ENCODE results near the gene PNMA5.
A peak's percentile ranks its signal among the peaks of the same experiment; 100 is the strongest.
"Not testable (repeated sequence)": the region's sequence is repeated elsewhere in the genome, so short reads cannot be mapped to it uniquely, and the experiment has no call there.

PNMA5 gene

DNA sequence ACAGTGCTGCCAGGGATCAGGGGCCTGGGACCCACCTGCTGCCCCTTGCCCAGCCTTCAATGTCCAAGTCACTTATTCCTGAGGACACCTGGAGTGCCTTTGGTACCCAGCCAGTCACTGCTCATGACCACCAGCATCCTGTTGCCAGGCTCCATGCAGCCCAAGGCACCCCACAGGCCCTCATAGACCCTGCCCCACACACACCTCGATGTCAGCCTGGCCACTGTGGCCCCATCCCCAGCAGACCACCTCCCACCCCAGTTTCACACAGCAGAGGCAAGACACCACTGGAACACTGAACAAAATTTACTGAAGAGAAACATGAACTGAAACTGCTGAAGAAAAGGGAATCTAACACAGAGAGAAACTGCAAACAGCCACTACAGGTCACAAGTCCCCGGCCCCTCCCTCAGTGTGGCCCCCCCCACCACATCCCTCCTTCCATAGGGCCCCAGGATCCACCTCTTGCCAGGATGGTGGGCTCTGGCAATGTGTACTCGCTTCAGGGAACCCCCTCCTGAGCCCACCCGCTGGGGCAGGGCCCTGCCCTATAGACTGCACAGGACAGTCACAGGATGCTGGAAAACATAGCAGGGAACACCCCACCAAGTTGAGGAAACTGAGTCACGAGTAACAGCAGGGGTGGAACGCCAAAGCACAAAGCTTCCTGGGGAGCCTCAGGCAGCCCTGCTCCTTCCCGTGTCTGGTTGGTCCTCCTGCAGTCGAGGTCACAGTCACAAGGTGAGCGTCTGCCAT is 5.2 kb downstream of the PNMA5 start:
- DNase-seq (no peak), ATAC-seq (no peak)
- Mint-ChIP-seq H3K4me3 (no peak overlapping the region), H3K27me3 (no peaks in the 10 kb centered on the region), H3K4me1 (no peaks in the 10 kb centered on the region), H3K9me3 (no peaks in the 10 kb centered on the region), H3K27ac (no peak overlapping the region), H3K36me3 (ENCODE audit: low read depth) (no peaks in the 10 kb centered on the region)

DNA sequence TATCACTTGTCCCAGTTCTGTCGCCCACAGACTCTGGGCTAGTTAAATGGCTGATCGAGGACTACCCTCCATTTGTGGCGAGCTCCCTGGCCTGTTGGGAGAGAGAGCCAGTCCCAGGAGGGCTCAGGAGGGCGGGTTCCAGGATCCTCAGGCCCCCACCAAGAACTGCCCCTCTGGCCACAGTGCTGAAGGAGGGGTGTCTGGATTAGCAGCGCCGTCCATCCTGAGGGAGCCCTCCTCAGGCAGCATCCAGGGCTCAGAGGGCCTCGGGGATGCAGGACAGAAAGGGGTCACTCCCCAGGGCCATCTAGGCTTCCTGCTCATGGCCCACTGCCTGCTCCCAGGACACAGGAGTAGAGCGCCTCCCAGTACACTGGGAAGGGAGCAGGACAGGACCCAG is 6.1 kb downstream of the PNMA5 start:
- no peak for ATAC-seq
- Mint-ChIP-seq H3K27me3 (no peaks in the 10 kb centered on the region), H3K27ac (no peak overlapping the region), H3K36me3 (ENCODE audit: low read depth) (no peaks in the 10 kb centered on the region), H3K9me3 (no peaks in the 10 kb centered on the region), H3K4me3 (no peak overlapping the region), H3K4me1 (no peaks in the 10 kb centered on the region)
- DNase-seq, result no peak

DNA sequence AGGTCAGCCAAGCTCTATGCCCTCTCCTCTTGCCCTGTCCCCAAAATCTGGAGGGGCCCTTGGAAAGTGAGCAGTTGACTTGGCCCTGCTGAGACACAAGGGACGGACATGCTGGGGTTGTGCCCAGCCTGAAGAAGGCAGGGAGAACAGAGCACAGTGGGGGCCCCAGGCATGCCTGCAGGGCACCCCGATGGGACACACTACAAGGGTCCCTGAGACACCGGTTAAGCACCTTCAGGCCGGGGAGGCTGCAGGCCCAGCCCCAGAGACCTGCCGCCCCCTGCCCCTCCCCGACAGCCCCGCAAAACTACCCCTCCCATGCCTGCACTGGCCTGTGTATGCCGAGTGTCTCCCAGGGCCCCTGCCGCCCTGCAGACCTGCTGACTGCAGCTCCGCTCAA is 6.8 kb downstream of the PNMA5 start:
- H3K27me3 Mint-ChIP-seq; H3K9me3 Mint-ChIP-seq; H3K36me3 Mint-ChIP-seq (ENCODE audit: low read depth); ATAC-seq; H3K4me1 Mint-ChIP-seq; H3K4me3 Mint-ChIP-seq; H3K27ac Mint-ChIP-seq; DNase-seq: not testable (repeated sequence)

DNA sequence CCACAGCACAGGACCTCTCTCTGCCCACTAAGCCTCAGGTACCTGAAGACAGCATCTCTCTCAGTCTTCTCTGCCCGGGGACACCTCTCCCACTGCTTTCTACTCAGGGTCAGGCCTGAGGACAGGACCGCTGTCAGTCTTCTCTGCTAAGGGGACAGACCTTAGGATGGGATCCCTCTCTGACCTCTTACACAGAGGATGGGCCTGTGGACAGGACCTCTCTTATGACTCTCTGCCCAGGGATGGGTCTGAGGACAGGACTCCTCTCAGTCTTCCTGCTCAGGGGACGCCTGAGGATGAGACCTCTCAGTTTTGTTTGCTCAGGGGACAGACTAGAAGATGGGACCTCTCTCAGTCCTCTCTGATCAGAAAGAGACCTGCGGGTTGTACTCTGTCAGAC is 8.5 kb downstream of the PNMA5 start:
- ATAC-seq; H3K36me3 Mint-ChIP-seq (ENCODE audit: low read depth); H3K9me3 Mint-ChIP-seq; H3K4me1 Mint-ChIP-seq; DNase-seq; H3K4me3 Mint-ChIP-seq; H3K27ac Mint-ChIP-seq; H3K27me3 Mint-ChIP-seq: not testable (repeated sequence)

DNA sequence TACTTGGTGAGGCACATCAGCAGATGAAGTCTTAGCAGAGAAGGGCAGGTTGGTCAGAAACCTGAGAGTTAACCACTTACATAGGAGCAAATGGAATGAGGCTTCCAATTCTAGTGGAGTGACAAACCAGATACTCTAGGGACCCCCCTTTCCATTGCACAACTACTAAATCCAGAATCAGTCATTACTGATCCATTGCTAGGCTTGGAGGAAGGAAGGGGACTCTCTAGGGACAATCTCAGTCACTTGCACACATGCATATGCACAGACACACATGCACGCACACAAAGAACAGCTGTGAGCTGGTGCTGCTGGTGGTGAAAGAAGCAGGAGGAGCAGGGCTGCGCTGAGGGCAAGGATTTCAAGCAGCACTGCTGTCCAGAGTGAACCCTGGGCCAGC is 25.7 kb downstream of the PNMA5 start:
- H3K9me3 Mint-ChIP-seq, result no peaks in the 10 kb centered on the region
- ATAC-seq (no peak), DNase-seq (no peak)
- no peaks in the 10 kb centered on the region for H3K4me1 Mint-ChIP-seq
- H3K4me3 Mint-ChIP-seq, result no peak overlapping the region
- no peaks in the 10 kb centered on the region for H3K27me3 Mint-ChIP-seq
- H3K27ac Mint-ChIP-seq, result no peak overlapping the region
- H3K36me3 Mint-ChIP-seq (ENCODE audit: low read depth), result no peaks in the 10 kb centered on the region

DNA sequence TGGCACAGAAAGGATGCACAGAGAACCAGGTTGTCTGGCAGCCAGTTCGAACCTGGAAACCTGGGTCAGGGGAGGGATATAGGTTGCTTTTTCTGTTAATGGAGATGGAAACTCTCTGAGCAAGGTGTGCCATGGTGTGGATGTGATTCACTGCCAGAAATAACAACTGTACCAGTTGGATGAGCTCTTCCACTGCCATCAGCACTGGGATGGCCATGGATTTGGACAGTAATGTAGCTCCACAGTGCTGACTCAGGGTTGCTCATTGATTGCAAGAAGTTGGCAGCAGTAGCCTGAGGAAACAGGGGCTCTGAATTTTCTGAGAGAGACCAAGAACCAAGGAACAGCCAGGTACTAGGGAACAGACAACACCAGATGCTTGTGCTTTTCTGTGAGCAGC is 33.8 kb downstream of the PNMA5 start:
- Mint-ChIP-seq H3K4me3 (no peak overlapping the region), H3K27ac (no peak overlapping the region), H3K36me3 (ENCODE audit: low read depth) (no peaks in the 10 kb centered on the region), H3K27me3 (peaks cover 2% of the 10 kb centered on the region), H3K4me1 (peaks cover 11% of the 10 kb centered on the region), H3K9me3 (no peaks in the 10 kb centered on the region)
- ATAC-seq, result no peak
- no peak for DNase-seq

DNA sequence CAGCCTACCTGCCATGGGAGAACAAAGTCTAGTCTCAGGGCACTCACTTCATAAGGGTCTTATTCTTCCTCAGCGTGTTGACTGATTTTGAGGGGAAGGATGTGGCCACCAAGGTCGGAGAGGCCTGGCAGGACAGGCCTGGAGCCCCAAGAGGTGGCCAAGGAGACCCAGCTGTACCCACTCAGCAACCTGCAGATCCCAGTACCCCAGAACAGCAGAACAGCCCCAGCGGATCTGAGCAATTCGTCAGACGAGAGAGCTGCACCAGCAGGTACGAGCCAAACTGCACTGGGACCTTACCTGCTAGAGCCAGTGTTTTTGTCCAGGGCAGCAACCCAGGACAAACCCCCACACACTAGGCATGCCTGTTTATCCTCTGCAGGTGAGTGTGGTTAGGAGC is 34.3 kb downstream of the PNMA5 start:
- no peak overlapping the region for H3K27ac Mint-ChIP-seq

DNA sequence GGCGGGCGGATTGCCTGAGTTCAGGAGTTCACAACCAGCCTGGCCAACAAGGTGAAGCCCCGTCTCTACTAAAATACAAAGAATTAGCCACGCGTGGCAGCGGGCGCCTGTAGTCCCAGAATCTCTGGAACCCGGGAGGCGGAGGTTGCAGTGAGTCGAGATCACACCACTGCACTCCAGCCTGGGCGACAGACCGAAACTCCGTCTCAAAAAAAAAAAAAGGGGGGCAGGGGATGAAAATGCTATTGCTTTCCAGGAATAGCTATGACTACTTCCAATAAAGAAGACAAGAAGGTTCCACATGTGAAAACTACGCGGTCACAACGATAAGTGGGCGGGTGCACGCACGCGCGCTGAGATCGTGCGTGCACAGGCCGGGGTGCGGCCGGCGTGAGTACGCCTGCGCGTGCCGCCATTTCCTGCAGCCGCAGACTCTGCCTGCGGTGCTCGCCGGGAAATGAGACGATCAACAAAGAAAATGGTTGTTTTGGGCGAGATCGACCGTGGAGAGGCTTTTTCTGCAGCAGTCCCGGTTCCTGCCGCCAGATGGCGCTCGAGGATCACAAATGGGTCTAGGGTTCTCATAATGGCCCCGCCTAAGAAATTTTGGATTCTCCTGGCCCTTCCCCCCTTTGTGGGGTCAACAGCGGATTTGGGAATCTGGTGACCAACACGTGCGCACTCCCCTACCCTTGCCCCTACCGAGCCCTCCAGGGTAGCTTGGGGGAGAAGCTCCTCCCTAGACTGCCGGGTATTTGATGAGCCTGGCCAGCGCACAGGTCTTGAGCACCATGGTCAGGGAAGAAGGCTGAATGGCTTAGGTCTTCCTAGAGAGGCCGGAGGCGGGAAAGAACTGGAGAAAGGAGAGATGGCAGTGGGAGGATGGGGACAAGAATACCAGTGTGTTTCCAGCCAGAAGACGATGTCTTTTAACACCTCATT is 35.1 kb downstream of the PNMA5 start:
- H3K27me3 Mint-ChIP-seq, result peaks cover 2% of the 10 kb centered on the region
- ATAC-seq (peak; percentile 94), DNase-seq (peak; percentile 87)
- H3K36me3 Mint-ChIP-seq (ENCODE audit: low read depth), result no peaks in the 10 kb centered on the region
- H3K4me1 Mint-ChIP-seq, result peaks cover 11% of the 10 kb centered on the region
- H3K27ac Mint-ChIP-seq, result peak overlapping the region; percentile 92
- H3K4me3 Mint-ChIP-seq, result peak overlapping the region; percentile 67
- no peaks in the 10 kb centered on the region for H3K9me3 Mint-ChIP-seq

More for the DNA sequence above, 34.3 kb downstream of the PNMA5 start:
- Mint-ChIP-seq H3K4me1 (peaks cover 11% of the 10 kb centered on the region), H3K9me3 (no peaks in the 10 kb centered on the region), H3K36me3 (ENCODE audit: low read depth) (no peaks in the 10 kb centered on the region), H3K4me3 (no peak overlapping the region), H3K27me3 (peaks cover 2% of the 10 kb centered on the region)
- DNase-seq (no peak), ATAC-seq (no peak)

DNA sequence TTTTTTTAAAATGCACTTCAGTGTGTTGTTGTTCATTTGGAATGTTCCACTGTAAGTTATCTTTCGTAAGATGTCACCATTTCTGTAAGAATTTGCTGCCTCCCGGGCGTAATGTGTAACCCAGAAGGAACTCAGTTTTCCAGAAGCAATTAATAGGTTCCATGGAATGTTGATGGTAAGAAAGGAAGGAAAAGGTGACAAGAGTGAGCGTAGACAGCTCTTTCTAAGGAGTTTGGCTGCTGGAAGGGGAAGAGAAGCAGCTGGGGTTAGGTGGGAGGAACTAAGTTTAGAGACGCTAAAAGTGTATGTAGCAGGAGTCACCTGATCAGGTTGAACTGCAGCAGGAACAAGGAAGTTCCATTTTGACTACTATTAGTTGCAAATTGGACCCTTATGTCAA is 35.9 kb downstream of the PNMA5 start:
- Mint-ChIP-seq H3K27me3 (peaks cover 2% of the 10 kb centered on the region), H3K27ac (peak overlapping the region; percentile 92), H3K4me3 (peak overlapping the region; percentile 54), H3K36me3 (ENCODE audit: low read depth) (no peaks in the 10 kb centered on the region), H3K4me1 (peaks cover 11% of the 10 kb centered on the region), H3K9me3 (no peaks in the 10 kb centered on the region)
- ATAC-seq (no peak), DNase-seq (no peak)

DNA sequence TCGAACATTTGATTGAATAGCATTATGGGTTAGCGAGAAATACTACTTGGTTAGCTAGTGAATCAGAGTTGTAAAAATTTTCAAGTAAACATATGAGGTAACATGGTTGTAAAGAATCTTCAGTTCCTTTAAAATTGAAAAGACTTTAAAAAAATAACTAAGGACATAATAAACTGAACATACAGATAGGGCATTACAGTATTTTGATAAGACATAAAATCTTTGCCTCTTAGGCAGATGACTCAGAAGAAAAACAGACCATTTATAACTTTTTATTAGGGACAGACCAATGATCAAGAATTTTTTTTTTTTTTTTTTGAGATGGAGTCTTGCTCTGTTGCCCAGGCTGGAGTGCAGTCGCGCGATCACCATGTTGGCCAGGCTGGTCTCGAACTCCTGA is 43.1 kb downstream of the PNMA5 start:
- no peak overlapping the region for H3K27ac Mint-ChIP-seq
- no peaks in the 10 kb centered on the region for H3K4me1 Mint-ChIP-seq
- H3K4me3 Mint-ChIP-seq, result no peak overlapping the region
- no peak for DNase-seq
- no peaks in the 10 kb centered on the region for H3K36me3 Mint-ChIP-seq (ENCODE audit: low read depth)
- no peak for ATAC-seq
- H3K9me3 Mint-ChIP-seq, result no peaks in the 10 kb centered on the region
- no peaks in the 10 kb centered on the region for H3K27me3 Mint-ChIP-seq

DNA sequence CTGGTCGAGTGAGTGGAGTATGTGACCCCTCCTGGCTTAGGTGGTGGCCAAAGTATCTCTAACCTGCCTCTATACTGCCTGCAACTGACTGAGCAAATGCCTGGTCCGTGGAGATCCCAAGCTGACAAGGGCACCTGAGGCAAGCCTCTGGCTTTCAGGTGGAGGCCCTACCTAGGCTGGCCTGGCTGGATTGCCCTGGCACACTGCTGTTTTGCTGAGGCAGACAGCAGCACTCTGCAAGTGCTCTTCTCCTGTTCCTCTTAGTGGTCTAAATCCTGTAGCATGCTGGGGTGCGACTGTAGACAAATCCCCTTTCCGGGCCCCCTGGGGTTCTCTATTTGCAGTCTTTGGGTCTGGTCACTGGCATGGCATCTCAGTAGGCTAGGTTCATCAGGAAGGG is 44.8 kb downstream of the PNMA5 start:
- no peak for DNase-seq
- H3K27me3 Mint-ChIP-seq, result no peaks in the 10 kb centered on the region
- no peaks in the 10 kb centered on the region for H3K4me1 Mint-ChIP-seq
- no peak for ATAC-seq
- H3K9me3 Mint-ChIP-seq, result no peaks in the 10 kb centered on the region
- no peak overlapping the region for H3K27ac Mint-ChIP-seq
- H3K36me3 Mint-ChIP-seq (ENCODE audit: low read depth), result no peaks in the 10 kb centered on the region
- no peak overlapping the region for H3K4me3 Mint-ChIP-seq

DNA sequence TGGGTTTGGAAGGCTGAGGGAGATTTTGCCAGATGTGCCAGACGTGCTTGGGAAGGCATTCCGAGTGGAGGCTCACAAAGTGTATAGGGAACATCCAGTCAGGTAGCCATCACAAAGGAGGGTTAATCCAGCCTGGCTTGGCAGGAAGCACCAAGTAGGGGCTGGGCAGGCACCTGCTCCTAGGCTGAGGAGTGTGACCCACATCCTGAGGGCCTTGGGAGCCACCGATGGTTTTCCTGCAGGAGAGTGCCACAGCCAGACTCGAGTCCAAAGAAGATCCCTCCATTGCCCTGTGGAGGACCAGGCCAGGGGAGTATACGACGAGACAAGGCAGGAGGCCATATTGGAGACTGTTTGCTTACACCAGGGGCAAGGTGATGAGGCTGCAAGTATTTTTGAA is 47.2 kb downstream of the PNMA5 start:
- no peaks in the 10 kb centered on the region for H3K27me3 Mint-ChIP-seq
- ATAC-seq (no peak), DNase-seq (no peak)
- H3K36me3 Mint-ChIP-seq (ENCODE audit: low read depth), result no peaks in the 10 kb centered on the region
- H3K27ac Mint-ChIP-seq, result no peak overlapping the region
- peaks cover 2% of the 10 kb centered on the region for H3K4me1 Mint-ChIP-seq
- H3K4me3 Mint-ChIP-seq, result no peak overlapping the region
- H3K9me3 Mint-ChIP-seq, result no peaks in the 10 kb centered on the region

DNA sequence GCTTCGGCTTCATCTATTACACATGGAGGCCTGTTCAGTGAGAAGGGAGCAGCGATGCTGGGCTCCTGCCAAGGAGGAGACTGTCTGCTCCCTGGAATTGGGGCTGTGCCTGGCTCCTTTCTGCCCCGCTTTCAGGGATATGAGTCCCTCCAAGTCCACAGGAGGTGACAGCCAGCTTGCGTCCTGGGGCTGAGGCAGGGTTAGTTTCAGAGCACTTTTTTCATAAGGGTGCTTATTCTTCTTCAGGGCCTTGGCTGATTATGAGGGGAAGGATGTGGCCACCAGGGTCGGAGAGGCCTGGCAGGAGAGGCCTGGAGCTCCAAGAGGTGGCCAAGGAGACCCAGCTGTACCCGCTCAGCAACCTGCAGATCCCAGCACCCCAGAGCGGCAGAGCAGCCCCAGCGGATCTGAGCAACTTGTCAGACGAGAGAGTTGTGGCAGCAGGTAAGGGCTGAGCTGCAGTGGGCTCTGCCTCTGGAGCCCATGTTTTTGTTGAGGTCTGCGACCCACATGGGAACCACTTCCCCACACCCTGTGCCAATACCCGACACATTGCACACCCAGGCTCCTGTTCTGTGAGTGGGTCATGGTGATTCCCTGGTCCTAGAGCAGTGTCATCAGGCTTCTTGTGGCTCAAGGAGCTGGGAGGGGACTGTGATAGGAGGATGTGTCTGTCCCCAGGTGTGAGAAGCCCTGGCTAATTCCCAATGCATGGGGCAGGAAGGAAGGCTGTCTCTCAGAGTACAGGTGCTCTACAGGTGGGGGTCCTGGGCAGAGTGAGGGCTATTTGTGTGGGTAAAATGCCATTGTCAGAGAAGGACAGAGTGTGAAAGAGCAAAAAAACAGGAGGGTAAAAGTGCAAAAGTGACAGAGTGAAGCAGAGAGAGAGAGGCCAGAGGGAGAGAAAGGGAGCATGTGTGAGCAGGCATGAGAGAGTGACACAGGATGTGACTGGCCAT is 48.6 kb downstream of the PNMA5 start:
- ATAC-seq (no peak), DNase-seq (no peak)
- Mint-ChIP-seq H3K36me3 (ENCODE audit: low read depth) (no peaks in the 10 kb centered on the region), H3K4me3 (no peak overlapping the region), H3K27me3 (no peaks in the 10 kb centered on the region), H3K4me1 (peaks cover 4% of the 10 kb centered on the region), H3K27ac (no peak overlapping the region), H3K9me3 (no peaks in the 10 kb centered on the region)

DNA sequence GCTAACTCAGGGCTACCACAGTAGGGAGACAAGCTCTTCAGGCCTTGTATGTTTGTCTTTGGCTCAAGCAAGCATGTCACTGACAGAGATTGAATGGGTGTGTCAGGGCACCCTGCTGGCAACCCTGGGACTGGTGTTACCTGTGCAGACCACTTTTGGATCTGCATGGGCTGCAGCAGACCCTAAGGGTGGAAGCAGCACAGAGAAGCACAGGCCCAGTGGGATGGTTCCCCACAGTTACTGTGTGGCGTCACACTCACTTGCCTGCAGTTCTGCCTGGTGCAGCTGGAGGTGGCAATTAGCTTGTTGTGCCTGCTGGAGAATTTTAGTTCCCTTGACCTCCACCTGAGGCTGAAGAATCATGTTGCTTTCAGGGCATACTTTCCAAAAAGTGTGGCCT is 50.1 kb downstream of the PNMA5 start:
- Mint-ChIP-seq H3K27ac (no peak overlapping the region), H3K9me3 (no peaks in the 10 kb centered on the region), H3K36me3 (ENCODE audit: low read depth) (no peaks in the 10 kb centered on the region), H3K4me1 (peaks cover 4% of the 10 kb centered on the region), H3K27me3 (no peaks in the 10 kb centered on the region), H3K4me3 (no peak overlapping the region)
- ATAC-seq, result no peak
- DNase-seq, result no peak
